B cell (primary cell): Measurements from ENCODE around the gene CTLA4. TPM values are rescaled to one million over a fixed set of nuclear protein-coding genes. Genes with fewer than 3 reads are reported as not detected.

Experiments
- ATAC-seq: fragments of 200-7000 bp; cut with Tn5 transposase; one replicate; pipeline ENCODE4 v1.10.0; 2021; ENCODE audit warnings: low read depth, mild to moderate bottlenecking, moderate number of reproducible peaks, moderate library complexity
- CTCF ChIA-PET: fragments of 350-600 bp; sonication (Branson Sonifier 250); formaldehyde crosslinking; loops from one replicate; lab custom pipeline; 2021; ENCODE audit warnings: antibody characterized with exemption, inconsistent platforms; lab: Charles Lee
- POLR2A ChIA-PET: fragments of 350-600 bp; sonication (Branson Sonifier 250); formaldehyde crosslinking; loops from one replicate; lab custom pipeline; 2021; ENCODE audit warnings: antibody characterized with exemption; lab: Charles Lee
- DNase-seq: peaks from one replicate; pipeline ENCODE4 v3.0.0; 2013
- H2AFZ ChIP-seq: 2 replicates; pipeline ENCODE4 v1.6.1; 2012; ENCODE audit warnings: mild to moderate bottlenecking, low read depth, low read length; ENCODE audit not compliant: insufficient read depth, poor library complexity, severe bottlenecking
- H3K27ac ChIP-seq, 2 donors: 1 replicate in 1 of 2; 2 replicates in 1 of 2; pipeline ENCODE4 v1.5.1; 2012 to 2013; ENCODE audit warnings: low read length in 2 of 2, mild to moderate bottlenecking in 2 of 2, moderate library complexity in 1 of 2
- H3K27me3 ChIP-seq, 4 experiments: fragments of 200-600 bp in 1 of 4; sonication (generic) in 1 of 4; replicated peaks in 1 of 4; 1 replicate in 2 of 4; 2 replicates in 2 of 4; pipeline versions ENCODE4 v1.6.1 to v1.7.0; 2013 to 2016; ENCODE audit warnings: low read length in 3 of 4, mild to moderate bottlenecking in 2 of 4, mixed read lengths in 1 of 4, moderate library complexity in 1 of 4; ENCODE audit not compliant: insufficient read depth in 4 of 4, control insufficient read depth in 3 of 4; ENCODE audit errors: control extremely low read depth in 1 of 4
- H3K36me3 ChIP-seq, 2 experiments: replicated peaks in 1 of 2; 1 replicate in 1 of 2; 2 replicates in 1 of 2; pipeline versions ENCODE4 v1.6.1 to v1.7.1; 2013; ENCODE audit warnings: low read length in 1 of 2; ENCODE audit not compliant: insufficient read depth in 2 of 2, control insufficient read depth in 1 of 2; ENCODE audit errors: control extremely low read depth in 1 of 2, extremely low read depth in 1 of 2
- H3K4me1 ChIP-seq, 2 donors: fragments of 200-600 bp in 1 of 2; sonication (generic) in 1 of 2; 1 replicate in 1 of 2; 2 replicates in 1 of 2; pipeline versions ENCODE4 v1.5.1 to v1.6.1; 2013 to 2017; ENCODE audit warnings: low read length in 2 of 2; ENCODE audit not compliant: control insufficient read depth in 2 of 2, insufficient read depth in 2 of 2
- H3K4me2 ChIP-seq: replicated peaks from 2 replicates; pipeline ENCODE3; 2012; ENCODE audit warnings: mild to moderate bottlenecking, low read depth, low read length; ENCODE audit not compliant: poor library complexity, severe bottlenecking
- H3K4me3 ChIP-seq, 5 experiments: fragments of 200-600 bp in 1 of 5; sonication (generic) in 1 of 5; 1 replicate in 3 of 5; 2 replicates in 2 of 5; pipeline versions ENCODE4 v1.5.1 to v1.7.0; 2011 to 2016; ENCODE audit warnings: low read length in 4 of 5, mild to moderate bottlenecking in 4 of 5, low read depth in 2 of 5, control low read depth in 1 of 5, moderate library complexity in 1 of 5; ENCODE audit not compliant: insufficient read depth in 1 of 5; ENCODE audit errors: control extremely low read depth in 1 of 5, extremely low read depth in 1 of 5
- H3K79me2 ChIP-seq: fragments of 200-600 bp; sonication (generic); one replicate; pipeline ENCODE4 v1.6.0; 2016; ENCODE audit warnings: low read length; ENCODE audit not compliant: control insufficient read depth, insufficient read depth
- H3K9ac ChIP-seq: fragments of 200-600 bp; sonication (generic); 2 replicates; pipeline ENCODE4 v1.6.1; 2017; ENCODE audit warnings: mild to moderate bottlenecking, low read length, moderate library complexity
- H3K9me3 ChIP-seq, 3 donors: one replicate each; pipeline versions ENCODE4 v1.6.1 to v1.7.1; 2013; ENCODE audit warnings: low read length in 2 of 3; ENCODE audit not compliant: control insufficient read depth in 2 of 3, insufficient read depth in 1 of 3; ENCODE audit errors: control extremely low read depth in 1 of 3
- H4K20me1 ChIP-seq: 2 replicates; pipeline ENCODE4 v1.6.0; 2012; ENCODE audit warnings: mild to moderate bottlenecking, low read length; ENCODE audit not compliant: insufficient read depth, control insufficient read depth, poor library complexity, severe bottlenecking
- H3K27ac Mint-ChIP-seq: one replicate; pipeline ENCODE4 v1.8.0; 2021; ENCODE audit warnings: mixed read lengths
- H3K27me3 Mint-ChIP-seq: one replicate; pipeline ENCODE4 v1.8.0; 2021; ENCODE audit warnings: mixed read lengths
- H3K4me1 Mint-ChIP-seq: one replicate; pipeline ENCODE4 v1.8.0; 2021; ENCODE audit warnings: mixed read lengths
- H3K4me3 Mint-ChIP-seq: one replicate; pipeline ENCODE4 v1.8.0; 2021; ENCODE audit warnings: mixed read lengths
- H3K9me3 Mint-ChIP-seq: one replicate; pipeline ENCODE4 v1.8.0; 2022; ENCODE audit warnings: mixed read lengths; ENCODE audit not compliant: insufficient read depth
- EZH2 ChIP-seq: IDR thresholded peaks from 2 replicates; pipeline ENCODE4 v1.6.1; 2012; ENCODE audit warnings: borderline replicate concordance, low read depth, mild to moderate bottlenecking, moderate library complexity, low read length; ENCODE audit not compliant: insufficient read depth, poor library complexity, severe bottlenecking
- WGBS: methylation state at CpG from one replicate; pipeline ENCODE4 v1.1.5; 2013; ENCODE audit warnings: missing lambda C conversion rate; ENCODE audit not compliant: insufficient coverage; 5-methylcytosine and 5-hydroxymethylcytosine counted together
- intact Hi-C: fragments of 100-400 bp; cut with micrococcal nuclease; formaldehyde crosslinking; loops from one replicate; pipeline ENCODE4 v1.10.0; 2022
- polyA plus RNA-seq: library from polyadenylated mRNA; depleted of rRNA; stranded (reverse); fragments of >200 nt; gene quantifications from 2 replicates; pipeline ENCODE4 v1.2.3, GENCODE V29; 2012
- total RNA-seq, 2 donors: library from RNA; stranded (reverse); fragments of 120-200 nt in 1 of 2; gene quantifications; 1 replicate in 1 of 2; 2 replicates in 1 of 2; pipeline versions ENCODE4 v1.2.3 to v1.2.4, GENCODE V29; 2013 to 2022
- TF ChIP-seq, protein P1 (sequence below): fragments of 200-600 bp; IDR thresholded peaks from one replicate; pipeline ENCODE4 v1.8.0; 2022; ENCODE audit warnings: antibody characterized with exemption, mild to moderate bottlenecking

Gene CTLA4
- total and polyA plus RNA-seq, 2 donors (not counting 1 experiment from before 2014, with no cell fraction given), result 0.30 TPM; not detected in 1

DNA sequence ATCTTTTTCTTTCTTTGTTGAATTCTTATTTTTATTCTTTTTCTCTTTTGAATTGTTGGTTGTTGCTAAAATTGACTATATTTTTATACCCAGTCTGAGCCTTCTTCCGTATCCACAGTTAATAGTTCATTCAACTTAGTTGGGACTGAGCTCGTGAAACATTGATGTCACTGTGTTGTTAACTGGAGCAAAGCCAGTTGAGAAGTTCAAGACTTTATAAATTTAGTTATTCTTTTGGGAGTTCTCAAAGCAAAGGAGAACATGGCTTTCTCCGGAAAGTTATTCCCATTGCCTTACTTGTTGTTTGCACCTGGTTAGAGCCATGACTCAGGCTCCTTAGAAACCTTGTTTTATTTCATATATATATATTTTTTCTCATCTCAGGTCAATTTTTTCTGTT lies 8.8 kb downstream of the CTLA4 start:
- Histone ChIP-seq H3K79me2 (no peaks in the 10 kb centered on the region), H3K9ac (no peak overlapping the region), H3K4me2 (no peak overlapping the region), H2AFZ (no peak overlapping the region), H3K36me3 (no peaks in the 10 kb centered on the region), H3K9me3 (no peaks in the 10 kb centered on the region), H3K27ac (no peak overlapping the region), H3K4me3 (no peak overlapping the region), H4K20me1 (no peaks in the 10 kb centered on the region), H3K27me3 (peaks cover 0 to 3% (median 0%) of the 10 kb centered on the region in 4 experiments), H3K4me1 (peaks cover 8 to 13% of the 10 kb centered on the region in 2 donors)
- 100% methylated on average over 1 of the region's 3 CpGs for WGBS
- CTCF ChIA-PET, result no interaction called here
- Mint-ChIP-seq H3K9me3 (no peaks in the 10 kb centered on the region), H3K4me3 (no peak overlapping the region), H3K27me3 (peaks cover 29% of the 10 kb centered on the region), H3K4me1 (peaks cover 7% of the 10 kb centered on the region), H3K27ac (no peak overlapping the region)
- POLR2A ChIA-PET, result no interaction called here
- ATAC-seq (no peak), DNase-seq (no peak)
- intact Hi-C loops, result no loop called here
- TF ChIP-seq EZH2, result no peak
- TF ChIP-seq, protein P1, sequence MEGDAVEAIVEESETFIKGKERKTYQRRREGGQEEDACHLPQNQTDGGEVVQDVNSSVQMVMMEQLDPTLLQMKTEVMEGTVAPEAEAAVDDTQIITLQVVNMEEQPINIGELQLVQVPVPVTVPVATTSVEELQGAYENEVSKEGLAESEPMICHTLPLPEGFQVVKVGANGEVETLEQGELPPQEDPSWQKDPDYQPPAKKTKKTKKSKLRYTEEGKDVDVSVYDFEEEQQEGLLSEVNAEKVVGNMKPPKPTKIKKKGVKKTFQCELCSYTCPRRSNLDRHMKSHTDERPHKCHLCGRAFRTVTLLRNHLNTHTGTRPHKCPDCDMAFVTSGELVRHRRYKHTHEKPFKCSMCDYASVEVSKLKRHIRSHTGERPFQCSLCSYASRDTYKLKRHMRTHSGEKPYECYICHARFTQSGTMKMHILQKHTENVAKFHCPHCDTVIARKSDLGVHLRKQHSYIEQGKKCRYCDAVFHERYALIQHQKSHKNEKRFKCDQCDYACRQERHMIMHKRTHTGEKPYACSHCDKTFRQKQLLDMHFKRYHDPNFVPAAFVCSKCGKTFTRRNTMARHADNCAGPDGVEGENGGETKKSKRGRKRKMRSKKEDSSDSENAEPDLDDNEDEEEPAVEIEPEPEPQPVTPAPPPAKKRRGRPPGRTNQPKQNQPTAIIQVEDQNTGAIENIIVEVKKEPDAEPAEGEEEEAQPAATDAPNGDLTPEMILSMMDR, result no peak

DNA sequence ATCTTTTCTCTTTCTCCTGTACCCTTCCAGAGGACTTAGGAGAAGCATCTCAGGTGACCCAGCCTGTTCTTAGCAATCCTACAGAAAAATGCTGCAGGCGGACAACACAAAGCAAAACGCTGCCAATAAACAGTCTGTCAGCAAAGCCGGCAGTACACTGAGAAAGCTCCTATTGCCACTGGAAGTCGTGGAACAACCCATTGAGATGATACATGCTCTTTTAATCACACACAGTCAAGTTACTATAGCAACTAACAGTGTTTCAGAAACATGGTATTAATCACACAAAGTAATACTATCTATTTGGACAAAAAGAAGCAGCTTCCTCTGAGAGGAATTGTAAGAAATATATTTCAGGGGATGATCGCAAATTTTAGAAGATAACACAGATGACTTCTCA lies 10.5 kb downstream of the CTLA4 start:
- 47% methylated on average over 4 of the region's 5 CpGs for WGBS
- H3K9me3 Mint-ChIP-seq, result no peaks in the 10 kb centered on the region
- DNase-seq, result no peak
- peaks cover 30% of the 10 kb centered on the region for H3K27me3 Mint-ChIP-seq
- no peaks in the 10 kb centered on the region for H3K36me3 ChIP-seq
- ATAC-seq, result no peak
- no peak overlapping the region for H3K9ac ChIP-seq
- no peaks in the 10 kb centered on the region for H3K79me2 ChIP-seq
- no peak overlapping the region for H3K4me2 ChIP-seq
- H4K20me1 ChIP-seq, result no peaks in the 10 kb centered on the region
- TF ChIP-seq, protein P1, result no peak
- no peak for TF ChIP-seq EZH2
- H3K4me3 Mint-ChIP-seq, result no peak overlapping the region
- no peak overlapping the region for H3K4me3 ChIP-seq
- H3K9me3 ChIP-seq, result no peaks in the 10 kb centered on the region
- H2AFZ ChIP-seq, result no peak overlapping the region
- ChIA-PET CTCF (no interaction called here), POLR2A (no interaction called here)
- peaks cover 6 to 8% of the 10 kb centered on the region in 2 donors for H3K4me1 ChIP-seq
- H3K27ac Mint-ChIP-seq, result no peak overlapping the region
- no peak overlapping the region for H3K27ac ChIP-seq
- H3K4me1 Mint-ChIP-seq, result peaks cover 2% of the 10 kb centered on the region
- H3K27me3 ChIP-seq, result peaks cover 0 to 3% (median 0%) of the 10 kb centered on the region in 4 experiments
- intact Hi-C loops, result no loop called here
